Stimulated activated CD8-positive, alpha-beta memory T cell treated with anti-CD3 and anti-CD28 coated beads, Interleukin-12 subunit alpha, Interleukin-12 subunit beta, amount 100 ng/mL, for 24 hours (primary cell): Measurements from ENCODE around the gene MAGEH1.

Experiments used
- DNase-seq: peaks from one replicate; pipeline ENCODE4 v3.0.0-alpha.2; 2020; ENCODE audit errors: extremely low read depth

MAGEH1 gene

DNA sequence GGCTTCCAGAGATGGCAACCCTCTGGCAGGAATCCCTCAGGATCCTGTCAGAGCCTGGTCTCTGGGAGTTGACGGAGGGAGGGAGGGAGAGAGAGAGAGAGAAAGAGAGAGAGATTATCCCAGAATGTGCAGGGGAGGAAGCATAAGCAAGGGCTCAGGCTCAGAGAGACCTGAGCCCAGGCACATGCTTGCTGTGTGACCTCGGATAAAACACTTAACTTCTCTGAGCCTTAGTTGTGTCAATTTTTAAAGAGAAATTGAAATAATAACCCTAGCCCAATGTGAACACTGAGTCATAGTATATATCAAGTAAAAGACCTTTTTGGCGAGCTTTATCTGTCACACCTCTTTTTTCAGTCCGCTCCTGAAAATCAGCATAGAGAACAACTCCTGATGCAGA is 38.2 kb downstream of the MAGEH1 start:
- no peak for DNase-seq

DNA sequence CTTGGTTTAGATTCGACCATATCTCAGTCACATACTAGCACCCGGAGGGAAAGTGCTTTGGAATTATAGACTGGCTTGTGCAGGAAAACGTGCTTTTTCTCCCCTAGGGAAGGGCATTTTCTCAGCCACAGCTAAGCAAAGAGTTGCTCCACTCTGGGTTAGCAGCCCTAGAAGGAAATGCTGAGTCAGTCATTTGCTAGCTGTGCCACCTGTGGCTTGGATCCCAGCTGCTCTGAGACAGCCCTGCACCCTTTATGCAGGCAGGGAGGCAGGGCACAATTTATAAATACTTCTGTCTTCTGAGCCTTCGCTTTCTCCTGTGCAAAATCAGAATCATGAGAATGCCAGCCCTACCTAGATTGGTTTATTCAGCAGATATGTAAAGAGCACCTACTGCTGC is 39.0 kb downstream of the MAGEH1 start:
- no peak for DNase-seq
